Brain microvascular endothelial cell (primary cell): ENCODE measurements around the gene GAREM2.

Source experiments
- DNase-seq: peaks from one replicate; pipeline ENCODE4 v3.0.0-alpha.2; 2020
- H3K27ac ChIP-seq: fragments of 250-450 bp; sonication (Bioruptor Pico); 2 replicates; pipeline ENCODE4 v1.5.1; 2020; ENCODE audit warnings: mild to moderate bottlenecking, moderate library complexity
- H3K27me3 ChIP-seq: fragments of 250-450 bp; sonication (Bioruptor Pico); replicated peaks from 2 replicates; pipeline ENCODE4 v1.5.1; 2020; ENCODE audit warnings: mild to moderate bottlenecking
- H3K36me3 ChIP-seq: fragments of 250-450 bp; sonication (Bioruptor Pico); replicated peaks from 2 replicates; pipeline ENCODE4 v1.5.1; 2020; ENCODE audit warnings: mild to moderate bottlenecking
- H3K4me3 ChIP-seq: 2 replicates; pipeline ENCODE4 v1.5.1; 2011; ENCODE audit warnings: low read depth, mild to moderate bottlenecking, control low read depth, low read length, moderate library complexity
- CTCF ChIP-seq: IDR thresholded peaks from 2 replicates; pipeline ENCODE4 v1.5.1; 2011; ENCODE audit warnings: low read depth, mild to moderate bottlenecking, moderate library complexity, low read length, control low read depth, inconsistent platforms; ENCODE audit errors: missing control alignments
- in situ Hi-C: cut with HindIII; loops from 2 replicates; pipeline ENCODE4 v1.10.0; 2017; ENCODE audit warnings: low sequenced_read_pairs, low pct_ligation_motif_present

The GAREM2 gene

GRCh38 chr2:26148501-26148900 is 24.4 kb upstream of the GAREM2 start:
- DNase-seq = peak; percentile 21
- in situ Hi-C loops = loop anchor here (25.0 kb wide), 1 partner anchor 161 kb away; the partner anchor contains the start of gene KIF3C
- Histone ChIP-seq H3K4me3 (no peak overlapping the region), H3K36me3 (no peaks in the 10 kb centered on the region), H3K27ac (no peak overlapping the region), H3K27me3 (no peaks in the 10 kb centered on the region)
- TF ChIP-seq CTCF = no peak

- no peaks in the 10 kb centered on the region for H3K27me3 ChIP-seq
- in situ Hi-C loops = no loop called here
- H3K27ac ChIP-seq = no peak overlapping the region
- H3K36me3 ChIP-seq = no peaks in the 10 kb centered on the region
- no peak overlapping the region for H3K4me3 ChIP-seq
- DNase-seq = no peak
- no peak for TF ChIP-seq CTCF
These were observed 22.6 kb upstream of the GAREM2 start for GRCh38 chr2:26150243-26150642.

- no peaks in the 10 kb centered on the region for H3K27me3 ChIP-seq
- no peak for TF ChIP-seq CTCF
- no peak overlapping the region for H3K27ac ChIP-seq
- DNase-seq = no peak
- no peaks in the 10 kb centered on the region for H3K36me3 ChIP-seq
- in situ Hi-C loops = no loop called here
- no peak overlapping the region for H3K4me3 ChIP-seq
These were observed 15.3 kb upstream of the GAREM2 start for GRCh38 chr2:26157580-26157979.

- no peak overlapping the region for H3K27ac ChIP-seq
- no peak overlapping the region for H3K4me3 ChIP-seq
- TF ChIP-seq CTCF = no peak
- H3K27me3 ChIP-seq = no peaks in the 10 kb centered on the region
- in situ Hi-C loops = no loop called here
- DNase-seq = no peak
- H3K36me3 ChIP-seq = no peaks in the 10 kb centered on the region
These were observed 11.0 kb upstream of the GAREM2 start for GRCh38 chr2:26161926-26162325.

GRCh38 chr2:26162963-26163362 is 9.9 kb upstream of the GAREM2 start:
- Histone ChIP-seq H3K4me3 (no peak overlapping the region), H3K27me3 (no peaks in the 10 kb centered on the region), H3K27ac (no peak overlapping the region), H3K36me3 (no peaks in the 10 kb centered on the region)
- no peak for DNase-seq
- no peak for TF ChIP-seq CTCF
- in situ Hi-C loops = no loop called here

- Histone ChIP-seq H3K27me3 (no peaks in the 10 kb centered on the region), H3K36me3 (no peaks in the 10 kb centered on the region), H3K4me3 (no peak overlapping the region), H3K27ac (no peak overlapping the region)
- no peak for TF ChIP-seq CTCF
- in situ Hi-C loops = no loop called here
- DNase-seq = no peak
These were observed 8.7 kb upstream of the GAREM2 start for GRCh38 chr2:26164231-26164630.
